Uterus (tissue), 2 donors: ENCODE measurements around the gene LTBP4.

Experiments
- CTCF ChIP-seq, 4 experiments: fragments of 200-600 bp in 2 of 4; fragments of 450-650 bp in 2 of 4; sonication (generic) in 2 of 4; IDR thresholded peaks; one replicate each; pipeline ENCODE4 v1.5.1; 2016 to 2019; ENCODE audit warnings: antibody characterized with exemption in 4 of 4, mild to moderate bottlenecking in 2 of 4, moderate library complexity in 1 of 4
- POLR2A ChIP-seq, 2 donors: fragments of 450-650 bp; IDR thresholded peaks; one replicate each; pipeline ENCODE4 v1.6.1; 2016; ENCODE audit warnings: antibody characterized with exemption in 2 of 2, mild to moderate bottlenecking in 1 of 2, moderate library complexity in 1 of 2

- TF ChIP-seq CTCF (IDR thresholded peaks at IDR 0.05) (no peak), POLR2A (IDR thresholded peaks at IDR 0.05) (no peak)
Measured at GRCh38 chr19:40567750-40568494, 33.2 kb upstream of the LTBP4 start.
